GM19035 (cell line): ENCODE measurements around the gene PLEKHM2.

ENCODE experiments used
- ATAC-seq: cut with Tn5 transposase; IDR thresholded peaks from one replicate; pipeline ENCODE4 v1.9.1; 2021; ENCODE audit not compliant: unreplicated experiment

PLEKHM2 gene

DNA sequence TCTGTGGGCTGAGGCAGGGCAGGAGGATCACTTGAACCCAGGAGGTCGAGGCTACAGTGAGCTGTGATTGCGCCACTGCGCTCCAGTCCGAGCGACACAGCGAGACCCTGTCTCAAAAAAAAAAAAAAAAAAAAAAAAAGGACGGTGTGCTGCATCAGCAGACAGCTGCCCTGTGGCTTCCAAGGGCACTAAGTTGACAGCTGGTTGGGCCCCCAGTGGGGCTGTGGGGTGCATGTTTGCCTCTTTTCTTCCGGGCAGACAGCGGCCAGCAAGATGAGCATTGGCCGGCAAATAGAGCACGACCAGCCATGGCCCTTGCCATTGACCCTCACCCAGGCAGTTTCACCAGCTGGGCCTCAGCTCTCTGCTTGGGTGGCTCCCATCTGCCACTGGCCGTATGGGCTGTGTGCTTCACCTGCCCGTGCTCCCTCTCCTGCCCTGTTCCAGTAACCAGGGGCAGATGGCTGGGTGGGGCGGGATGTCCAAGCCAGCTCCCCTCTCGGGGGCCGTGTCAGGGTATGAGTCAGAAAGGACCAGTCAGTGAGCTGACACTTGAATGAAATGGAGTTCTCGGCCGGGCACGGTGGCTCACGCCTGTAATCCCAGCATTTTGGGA, 39.6 kb downstream of the PLEKHM2 start:
- ATAC-seq = no peak

DNA sequence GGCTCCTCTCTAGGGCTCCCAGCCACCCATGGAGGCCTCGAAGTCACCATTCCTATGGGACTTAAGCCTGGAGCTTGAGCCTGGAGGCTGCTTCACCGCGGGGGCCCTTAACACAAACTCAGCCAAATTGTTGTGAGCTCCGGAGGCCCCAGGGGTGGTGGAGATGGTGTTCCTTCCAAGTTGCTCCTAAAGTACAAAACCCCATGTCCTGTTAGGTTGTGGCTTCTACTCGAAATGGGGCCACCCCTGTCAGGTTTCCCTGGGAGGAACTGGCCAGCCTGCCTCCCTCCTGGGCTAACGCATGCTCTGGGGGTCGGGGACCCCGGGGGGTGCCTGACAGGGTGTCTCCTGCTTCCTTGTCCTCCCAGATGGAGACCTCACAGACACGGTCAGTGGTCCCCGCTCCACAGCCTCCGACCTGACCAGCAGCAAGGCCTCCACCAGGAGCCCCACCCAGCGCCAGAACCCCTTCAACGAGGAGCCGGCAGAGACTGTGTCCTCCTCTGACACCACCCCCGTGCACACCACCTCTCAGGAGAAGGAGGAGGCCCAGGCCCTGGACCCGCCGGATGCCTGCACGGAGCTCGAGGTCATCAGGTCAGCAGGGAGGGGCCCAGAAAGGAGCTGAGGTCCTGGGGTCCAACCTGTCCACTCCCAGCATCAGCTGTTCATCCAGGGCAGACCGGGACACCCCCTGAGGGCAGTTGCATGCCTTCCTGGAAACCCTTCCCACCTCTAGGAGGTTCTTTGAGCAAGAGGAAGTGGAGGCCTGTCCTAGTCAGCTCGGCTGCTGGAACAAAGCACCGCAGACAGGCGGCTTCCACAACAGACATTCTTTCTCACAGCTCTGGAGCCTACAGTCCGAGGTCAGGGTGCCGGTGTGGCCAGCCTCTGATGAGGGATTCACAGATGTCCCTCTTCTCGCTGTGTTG, 41.1 kb downstream of the PLEKHM2 start:
- ATAC-seq = no peak

DNA sequence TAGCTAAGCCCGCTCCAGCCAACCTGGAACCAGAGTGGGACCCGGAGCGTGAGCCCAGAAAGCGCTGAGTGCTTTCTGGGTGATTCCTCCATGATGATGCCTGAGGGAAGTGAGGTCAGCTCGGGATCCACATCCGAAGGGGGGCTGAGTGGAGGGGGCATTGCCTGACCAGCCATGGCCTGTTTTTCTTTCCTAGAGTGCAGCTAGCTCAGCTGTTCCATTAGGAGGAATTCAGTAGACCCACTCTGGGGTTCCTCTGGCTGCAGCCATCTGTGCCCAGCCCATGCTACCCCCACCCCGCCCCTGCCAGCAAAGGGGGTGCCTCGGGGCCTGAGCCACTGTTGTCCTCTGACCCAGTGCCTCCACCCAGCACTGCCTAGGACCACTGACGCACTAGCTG, 42.4 kb downstream of the PLEKHM2 start:
- ATAC-seq = no peak

DNA sequence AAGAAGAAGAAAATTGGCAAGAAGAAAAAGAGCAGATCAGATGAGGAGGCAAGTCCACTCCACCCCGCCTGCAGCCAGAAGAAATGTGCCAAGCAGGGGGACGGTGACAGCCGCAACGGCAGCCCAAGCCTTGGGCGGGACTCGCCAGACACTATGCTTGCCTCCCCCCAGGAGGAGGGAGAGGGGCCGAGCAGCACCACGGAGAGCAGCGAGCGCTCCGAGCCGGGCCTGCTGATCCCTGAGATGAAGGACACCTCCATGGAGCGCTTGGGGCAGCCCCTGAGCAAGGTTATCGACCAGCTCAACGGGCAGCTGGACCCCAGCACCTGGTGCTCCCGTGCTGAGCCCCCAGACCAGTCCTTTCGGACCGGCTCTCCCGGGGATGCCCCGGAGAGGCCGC, 42.9 kb downstream of the PLEKHM2 start:
- no peak for ATAC-seq

DNA sequence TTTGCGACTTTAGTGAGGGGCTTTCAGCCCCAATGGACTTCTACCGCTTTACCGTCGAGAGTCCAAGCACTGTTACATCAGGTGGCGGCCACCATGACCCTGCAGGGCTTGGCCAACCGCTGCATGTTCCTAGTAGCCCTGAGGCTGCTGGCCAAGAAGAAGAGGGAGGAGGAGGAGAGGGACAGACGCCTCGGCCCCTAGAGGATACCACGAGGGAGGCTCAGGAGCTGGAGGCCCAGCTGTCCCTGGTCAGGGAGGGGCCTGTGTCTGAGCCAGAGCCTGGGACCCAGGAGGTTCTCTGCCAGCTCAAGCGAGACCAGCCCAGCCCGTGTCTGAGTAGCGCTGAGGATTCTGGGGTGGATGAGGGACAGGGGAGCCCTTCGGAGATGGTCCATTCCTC, 43.3 kb downstream of the PLEKHM2 start:
- no peak for ATAC-seq

DNA sequence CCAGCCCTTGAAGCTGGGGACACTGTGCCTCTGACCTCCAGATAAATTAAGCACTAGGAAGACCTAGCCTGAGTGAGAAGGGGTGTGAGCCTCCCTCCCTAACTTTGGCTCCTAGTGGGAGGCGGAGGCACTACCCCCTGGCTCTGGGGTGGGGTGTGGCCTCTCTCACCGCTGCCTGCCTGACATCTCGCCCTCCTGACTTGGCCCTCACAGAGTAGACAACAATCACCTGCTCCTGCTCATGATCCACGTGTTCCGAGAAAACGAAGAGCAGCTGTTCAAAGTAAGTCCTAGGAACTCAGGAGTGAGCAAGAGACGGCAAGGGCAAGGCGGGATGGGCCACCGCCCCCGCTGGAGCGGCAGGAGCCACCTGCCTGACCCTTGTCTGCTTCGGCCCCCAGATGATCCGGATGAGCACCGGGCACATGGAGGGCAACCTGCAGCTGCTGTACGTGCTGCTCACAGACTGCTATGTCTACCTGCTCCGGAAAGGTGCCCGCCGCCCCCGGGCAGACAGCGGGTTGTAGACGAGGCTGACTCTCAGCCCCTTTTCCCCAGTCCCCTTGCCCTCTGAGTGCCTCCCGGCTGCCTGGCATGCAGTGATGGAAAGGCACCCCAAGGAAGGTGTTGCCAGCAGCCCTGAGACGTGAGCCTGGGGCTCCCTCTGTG, 43.9 kb downstream of the PLEKHM2 start:
- ATAC-seq = no peak

DNA sequence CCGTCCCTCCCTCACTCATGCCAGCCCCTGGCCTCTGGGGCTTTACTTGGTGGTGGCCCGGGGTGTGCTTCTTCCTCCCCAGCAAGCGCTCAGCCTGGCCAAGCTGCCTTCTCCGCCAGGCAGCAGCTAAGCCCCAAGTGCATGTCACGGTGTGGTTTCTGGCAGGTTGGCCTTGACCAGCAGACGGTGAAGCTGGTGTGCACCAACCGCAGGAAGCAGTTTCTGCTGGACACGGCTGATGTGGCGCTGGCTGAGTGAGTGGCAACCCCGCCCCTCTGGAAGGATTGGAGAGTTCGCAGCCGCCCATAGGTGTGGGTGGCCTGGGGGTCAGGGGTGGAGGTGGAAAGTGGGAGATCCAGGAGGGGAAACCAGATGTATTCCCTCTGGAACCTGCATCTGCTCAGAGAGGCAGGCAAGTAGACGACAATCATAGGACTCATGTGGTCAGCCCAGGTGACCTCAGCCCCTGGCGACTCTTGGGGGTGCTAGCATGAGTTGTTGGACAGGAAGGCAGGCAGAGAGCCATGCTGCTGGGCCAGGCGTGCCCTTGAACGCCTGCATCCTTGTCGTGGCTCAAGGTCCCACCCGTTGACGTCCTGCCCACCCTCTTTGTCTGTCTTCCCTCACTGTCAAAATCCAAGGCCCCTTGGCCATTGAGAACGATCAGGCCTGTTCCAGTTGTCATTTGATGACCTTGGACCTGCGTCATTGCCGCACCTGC, 45.0 kb downstream of the PLEKHM2 start:
- no peak for ATAC-seq

DNA sequence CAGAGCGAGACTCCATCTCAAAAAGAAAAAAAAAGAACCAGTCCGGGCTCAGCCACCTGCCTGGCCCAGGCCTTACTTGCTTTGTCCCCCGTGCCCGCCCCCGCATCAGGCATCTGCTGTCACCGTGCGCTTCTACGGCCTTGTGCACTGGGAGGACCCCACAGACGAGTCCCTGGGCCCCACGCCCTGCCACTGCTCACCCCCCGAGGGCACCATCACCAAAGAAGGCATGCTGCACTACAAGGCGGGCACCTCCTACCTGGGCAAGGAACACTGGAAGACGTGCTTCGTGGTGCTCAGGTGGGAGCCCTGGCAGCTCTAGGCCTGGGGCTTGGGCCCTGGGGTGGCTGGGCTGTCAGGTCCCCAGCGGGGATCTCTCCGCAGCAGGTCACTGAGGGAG, 46.3 kb downstream of the PLEKHM2 start:
- ATAC-seq = no peak

DNA sequence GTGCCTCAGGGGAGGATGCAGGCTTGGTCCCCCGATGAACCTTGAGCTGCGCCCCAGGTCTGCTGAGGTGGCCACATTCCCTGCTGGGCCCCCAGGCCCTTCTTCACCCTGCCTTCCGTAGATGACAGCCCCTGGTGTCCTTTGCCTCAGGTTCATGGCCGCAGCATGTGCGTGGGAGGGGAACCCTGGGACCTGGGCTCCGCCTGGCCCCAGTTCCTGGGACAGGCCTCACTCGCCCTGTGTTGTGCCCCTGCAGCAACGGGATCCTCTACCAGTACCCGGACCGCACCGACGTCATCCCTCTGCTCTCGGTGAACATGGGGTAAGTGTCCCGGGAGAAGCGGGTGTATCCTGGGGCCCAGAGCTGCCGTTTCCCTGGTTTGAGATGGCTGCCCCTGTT, 46.8 kb downstream of the PLEKHM2 start:
- ATAC-seq = no peak

DNA sequence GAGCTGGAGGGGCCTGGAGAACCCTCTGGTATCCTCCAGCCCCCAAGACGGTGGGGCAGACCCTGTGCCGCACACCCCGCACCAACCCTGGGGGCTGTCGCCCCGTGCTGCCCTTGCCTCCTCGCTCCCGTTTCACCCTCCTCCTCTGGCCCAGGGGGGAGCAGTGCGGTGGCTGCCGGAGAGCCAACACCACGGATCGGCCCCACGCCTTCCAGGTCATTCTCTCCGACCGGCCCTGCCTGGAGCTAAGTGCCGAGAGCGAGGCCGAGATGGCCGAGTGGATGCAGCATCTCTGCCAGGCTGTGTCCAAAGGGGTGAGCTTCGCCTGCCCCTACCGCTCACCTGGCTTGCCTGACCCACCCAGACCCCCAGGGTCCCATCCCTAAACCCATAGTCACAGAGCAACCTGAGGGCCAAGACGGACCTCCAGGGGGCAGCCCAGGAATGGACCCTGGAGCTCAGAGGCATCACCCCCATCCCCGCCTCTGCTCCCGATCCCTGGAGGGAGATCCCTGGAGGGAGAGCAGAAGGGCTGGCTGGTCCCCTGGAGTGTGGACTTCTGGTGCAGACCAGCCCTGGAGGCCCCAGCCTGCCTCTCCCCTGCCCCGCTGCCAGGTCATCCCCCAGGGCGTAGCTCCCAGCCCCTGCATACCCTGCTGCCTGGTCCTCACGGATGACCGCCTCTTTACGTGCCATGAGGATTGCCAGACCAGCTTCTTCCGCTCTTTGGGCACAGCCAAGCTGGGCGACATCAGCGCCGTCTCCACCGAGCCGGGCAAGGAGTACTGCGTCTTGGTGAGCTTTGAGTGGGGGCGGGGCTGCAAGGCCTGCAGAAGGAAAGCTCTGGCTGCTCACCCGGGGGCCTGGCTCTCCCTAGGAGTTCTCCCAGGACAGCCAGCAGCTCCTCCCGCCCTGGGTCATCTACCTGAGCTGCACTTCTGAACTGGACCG, 47.9 kb downstream of the PLEKHM2 start:
- no peak for ATAC-seq

DNA sequence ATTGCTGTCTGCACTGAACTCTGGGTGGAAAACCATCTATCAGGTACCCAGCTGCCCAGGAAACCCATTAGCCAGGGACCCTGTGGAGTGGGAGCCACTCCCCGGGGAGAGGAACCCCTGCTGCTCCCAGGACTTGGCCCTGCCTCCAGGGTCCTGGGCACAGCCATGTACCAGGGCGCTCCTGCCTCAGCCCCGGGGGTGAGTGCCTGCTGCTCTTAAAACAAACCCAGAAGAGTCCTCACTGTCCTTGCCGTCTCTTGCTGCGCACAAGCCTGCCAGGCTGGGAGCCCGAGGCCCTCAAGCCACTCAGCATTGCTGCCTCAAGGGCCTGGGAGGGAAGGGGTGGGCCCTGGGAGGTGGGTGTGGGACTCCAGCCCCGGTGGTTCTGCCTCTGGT, 48.6 kb downstream of the PLEKHM2 start:
- no peak for ATAC-seq

DNA sequence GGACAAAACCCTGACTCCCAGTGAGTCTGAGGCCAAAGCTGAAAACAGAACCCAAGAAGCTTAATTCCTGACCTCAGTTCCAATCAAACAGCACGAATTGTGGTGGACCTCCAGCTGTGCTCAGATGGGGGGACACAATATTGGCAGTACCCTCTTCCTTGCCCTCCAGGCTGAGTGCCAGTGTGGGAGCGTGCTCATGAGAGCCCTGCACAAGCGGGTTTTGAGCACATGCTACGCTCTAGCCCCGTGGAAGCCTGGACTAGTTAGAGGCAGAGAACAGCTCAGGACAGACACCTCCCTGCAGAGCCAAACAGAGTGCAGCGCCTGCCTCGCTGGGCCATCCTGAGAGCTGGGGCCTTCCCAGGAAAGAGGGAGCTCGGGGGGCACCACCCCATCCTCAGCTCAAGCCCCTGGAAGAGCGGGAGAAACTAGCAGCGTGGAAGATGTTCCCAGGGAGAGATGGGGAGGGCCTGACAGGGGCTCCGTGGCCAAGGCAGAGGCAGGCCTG, 49.2 kb downstream of the PLEKHM2 start:
- ATAC-seq = no peak

DNA sequence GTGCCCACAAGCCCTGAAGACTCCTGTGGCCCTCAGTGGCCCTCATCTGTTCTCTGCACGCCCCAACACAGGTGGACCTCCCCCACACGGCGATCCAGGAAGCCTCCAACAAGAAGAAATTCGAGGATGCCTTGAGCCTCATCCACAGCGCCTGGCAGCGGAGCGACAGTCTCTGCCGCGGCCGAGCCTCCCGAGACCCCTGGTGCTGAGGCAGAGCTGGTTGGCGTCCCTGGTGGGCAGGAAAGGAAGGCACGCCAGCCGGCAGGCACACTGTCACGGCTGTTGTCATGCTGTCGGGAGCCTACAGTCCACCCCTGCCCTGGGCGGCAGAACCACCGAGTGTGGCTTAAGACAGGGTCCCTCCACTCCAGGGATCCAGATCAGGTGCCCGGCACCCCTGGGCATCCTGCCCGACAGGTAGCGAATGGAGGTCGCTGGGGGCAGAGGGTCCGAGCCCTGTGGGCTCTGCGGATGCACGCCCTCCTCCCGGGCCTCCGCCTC, 49.7 kb downstream of the PLEKHM2 start:
- ATAC-seq = no peak

DNA sequence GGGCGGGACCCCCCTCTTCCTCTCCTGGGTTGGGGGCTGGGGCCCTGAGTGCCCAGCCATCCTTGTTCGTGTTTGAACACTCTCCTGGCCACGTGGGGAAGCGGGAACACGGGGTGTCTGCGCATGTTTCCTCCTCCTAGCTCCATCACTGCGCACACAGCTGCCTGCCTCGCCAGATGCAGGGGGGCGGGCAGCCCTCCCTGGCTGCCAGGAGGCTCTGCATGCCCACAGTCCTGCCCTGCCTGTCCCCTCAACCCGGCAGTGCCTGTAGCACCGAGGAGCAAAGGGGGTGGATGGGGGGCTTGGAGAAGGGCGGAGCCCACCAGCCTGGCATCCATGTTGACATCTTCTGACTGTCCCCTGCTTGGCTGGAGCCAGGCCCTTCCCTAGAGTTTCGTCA, 50.2 kb downstream of the PLEKHM2 start:
- no peak for ATAC-seq

DNA sequence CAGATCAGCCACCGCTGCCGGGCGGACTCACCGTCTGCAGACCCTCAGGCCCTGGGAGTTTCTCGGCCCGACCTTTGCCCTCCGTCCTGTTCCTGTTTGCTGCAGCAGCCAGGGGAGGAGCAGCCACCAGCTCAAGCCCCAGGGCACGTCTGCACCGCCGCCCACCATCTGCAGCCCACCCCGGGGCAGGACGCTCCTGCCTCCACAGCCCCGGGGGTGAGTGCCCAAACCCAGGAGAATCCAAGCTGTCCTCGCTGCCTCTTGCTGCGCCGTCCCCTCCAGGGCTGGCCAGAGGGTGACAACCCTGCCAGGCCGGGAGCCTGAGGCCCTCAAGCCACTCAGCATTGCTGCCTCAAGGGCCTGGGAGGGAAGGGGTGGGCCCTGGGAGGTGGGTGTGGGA, 50.8 kb downstream of the PLEKHM2 start:
- ATAC-seq = no peak

DNA sequence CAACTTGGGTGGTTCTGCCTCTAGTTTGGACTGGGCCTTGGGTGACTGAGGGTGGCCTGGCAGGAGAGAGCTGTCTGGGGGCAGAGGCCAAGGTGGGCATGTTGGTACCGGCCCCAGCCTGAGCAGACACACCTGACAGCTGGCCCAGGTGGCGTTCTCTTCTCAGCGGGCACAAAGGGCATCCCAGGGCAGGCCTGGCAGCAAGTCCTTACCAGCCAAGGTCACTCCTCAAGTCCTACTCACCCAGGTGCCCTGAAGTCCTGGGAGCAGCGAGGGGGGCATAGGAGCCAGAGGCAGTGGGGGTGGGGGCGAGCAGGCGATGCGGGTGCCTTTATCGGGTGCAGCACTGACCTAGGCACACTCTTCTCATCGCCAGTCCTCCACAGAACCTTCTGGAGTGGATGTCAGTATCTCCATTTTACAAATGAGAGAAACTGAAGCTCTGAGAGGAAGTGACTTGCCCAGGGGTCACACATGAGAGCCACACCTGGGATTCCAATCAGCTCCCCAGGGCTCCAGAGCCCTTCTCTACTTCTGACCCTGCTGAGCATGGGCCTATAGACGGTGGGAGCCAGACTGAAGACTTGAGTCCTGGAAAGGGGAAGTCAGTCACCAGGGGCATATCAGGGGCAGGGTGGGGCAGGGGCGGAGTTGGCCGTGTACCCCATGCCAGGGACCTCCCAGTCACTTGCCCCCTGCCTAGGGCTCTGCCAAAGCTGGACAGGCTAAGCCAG, 51.4 kb downstream of the PLEKHM2 start:
- ATAC-seq = no peak

DNA sequence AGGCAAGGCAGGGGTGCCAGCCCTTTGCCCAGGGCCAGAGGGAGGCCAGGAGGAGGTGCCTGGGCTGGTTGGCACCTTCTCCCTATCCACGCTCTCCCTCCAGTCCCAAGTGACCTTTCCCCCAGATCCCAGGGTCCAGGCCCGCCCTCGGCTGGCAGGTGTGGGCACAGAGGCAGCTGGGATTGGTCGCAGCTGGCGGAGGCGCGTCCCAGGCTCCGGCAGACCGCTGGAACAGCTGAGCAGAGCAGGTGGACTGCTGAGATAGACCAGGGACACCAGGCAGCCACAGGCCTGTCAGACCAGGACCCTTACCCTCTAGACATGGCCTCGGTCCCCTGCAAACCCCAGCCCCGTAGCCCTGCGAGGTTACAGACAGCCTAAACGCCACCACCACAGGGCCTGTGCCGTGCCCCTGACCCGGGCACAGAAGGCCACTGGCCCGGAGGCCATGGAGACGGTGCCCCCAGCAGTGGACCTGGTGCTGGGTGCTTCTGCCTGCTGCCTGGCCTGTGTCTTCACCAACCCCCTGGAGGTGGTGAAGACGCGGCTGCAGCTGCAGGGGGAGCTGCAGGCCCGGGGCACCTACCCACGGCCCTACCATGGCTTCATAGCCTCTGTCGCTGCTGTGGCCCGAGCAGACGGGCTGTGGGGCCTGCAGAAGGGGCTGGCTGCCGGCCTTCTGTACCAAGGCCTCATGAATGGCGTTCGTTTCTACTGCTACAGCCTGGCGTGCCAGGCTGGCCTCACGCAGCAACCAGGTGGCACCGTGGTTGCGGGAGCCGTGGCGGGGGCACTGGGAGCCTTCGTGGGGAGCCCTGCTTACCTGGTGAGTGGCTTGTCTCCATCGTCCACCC, 52.1 kb downstream of the PLEKHM2 start, which contains the start of gene SLC25A34:
SLC25A34 (plus strand) TSS at position 221 of the 854 bp plus-strand sequence; CDS start at position 449, 228 bp downstream.
- ATAC-seq = no peak

DNA sequence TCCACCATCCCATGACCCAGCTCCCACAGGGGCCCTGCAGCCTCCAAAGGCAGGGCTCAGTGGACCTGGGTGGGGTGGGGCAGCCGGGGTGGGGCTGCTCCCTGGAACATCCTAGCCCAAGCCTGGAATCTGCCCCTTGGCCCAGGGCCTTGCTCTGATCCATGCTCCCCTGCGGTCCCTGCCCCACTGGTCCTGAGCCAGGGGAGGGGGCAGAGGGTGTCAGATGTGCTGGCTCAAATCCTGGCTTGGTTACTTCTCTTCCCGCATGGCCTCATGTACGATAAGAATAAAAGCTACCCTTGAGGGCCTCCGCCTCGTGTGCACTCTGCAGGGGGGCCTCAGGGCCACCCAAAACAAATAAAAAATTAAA, 52.8 kb downstream of the PLEKHM2 start:
- no peak for ATAC-seq
